HG03159 (cell line): ENCODE measurements around the gene PCBP1.
A peak's percentile ranks its signal among the peaks of the same experiment; 100 is the strongest.
"Not testable (repeated sequence)": the region's sequence is repeated elsewhere in the genome, so short reads cannot be mapped to it uniquely, and the experiment has no call there.

Source experiments
- ATAC-seq: cut with Tn5 transposase; IDR thresholded peaks from one replicate; pipeline ENCODE4 v1.9.1; 2021; ENCODE audit warnings: mild to moderate bottlenecking, moderate library complexity; ENCODE audit not compliant: unreplicated experiment

Gene PCBP1

GRCh38 chr2:70080610-70081200 lies 6.6 kb upstream of the PCBP1 start:
- ATAC-seq, result no peak

- no peak for ATAC-seq
Measured at GRCh38 chr2:70081221-70081620, 6.1 kb upstream of the PCBP1 start.

DNA sequence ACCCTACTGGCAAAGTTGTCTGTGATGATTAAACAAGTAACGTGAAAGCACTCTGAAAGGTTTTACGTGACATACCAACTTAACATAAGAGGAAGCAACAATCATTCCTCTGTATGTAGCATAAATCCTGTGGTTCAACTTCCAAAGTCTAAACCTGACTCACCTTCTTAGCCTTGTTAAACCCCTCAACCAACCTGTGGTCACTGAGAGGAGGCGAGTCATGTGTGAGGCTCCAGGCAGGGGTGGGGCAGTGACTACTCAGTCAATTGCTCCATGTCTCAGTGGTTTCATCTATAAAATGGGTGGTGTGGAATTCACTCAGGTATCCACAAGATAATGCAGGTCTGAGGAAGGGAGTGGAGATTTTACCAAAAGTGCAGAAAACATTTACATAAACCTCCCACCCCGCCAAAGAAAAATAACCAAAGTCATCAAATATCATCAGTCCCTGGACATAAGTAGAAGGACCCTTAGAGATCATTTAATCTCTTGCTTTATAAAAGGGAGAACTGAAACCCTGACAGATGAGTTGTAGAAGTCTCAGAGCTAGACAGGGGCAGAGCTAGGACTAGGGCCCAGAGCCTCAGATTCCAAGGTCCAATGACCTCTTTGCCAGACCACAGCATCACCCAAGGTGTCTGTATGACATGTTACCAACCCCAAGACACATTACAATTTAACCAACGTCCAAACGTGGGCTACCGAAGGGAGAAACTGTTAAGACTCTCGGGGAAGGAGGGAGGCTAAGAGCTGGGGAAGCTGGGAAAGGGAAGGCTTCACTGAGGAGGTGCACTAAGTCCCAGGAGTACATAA lies 3.7 kb upstream of the PCBP1 start:
- ATAC-seq, result peak; percentile 45

- ATAC-seq, result no peak
Measured at GRCh38 chr2:70084973-70085710, 2.1 kb upstream of the PCBP1 start.

- ATAC-seq, result no peak
Measured at GRCh38 chr2:70085711-70086277, 1.5 kb upstream of the PCBP1 start.

DNA sequence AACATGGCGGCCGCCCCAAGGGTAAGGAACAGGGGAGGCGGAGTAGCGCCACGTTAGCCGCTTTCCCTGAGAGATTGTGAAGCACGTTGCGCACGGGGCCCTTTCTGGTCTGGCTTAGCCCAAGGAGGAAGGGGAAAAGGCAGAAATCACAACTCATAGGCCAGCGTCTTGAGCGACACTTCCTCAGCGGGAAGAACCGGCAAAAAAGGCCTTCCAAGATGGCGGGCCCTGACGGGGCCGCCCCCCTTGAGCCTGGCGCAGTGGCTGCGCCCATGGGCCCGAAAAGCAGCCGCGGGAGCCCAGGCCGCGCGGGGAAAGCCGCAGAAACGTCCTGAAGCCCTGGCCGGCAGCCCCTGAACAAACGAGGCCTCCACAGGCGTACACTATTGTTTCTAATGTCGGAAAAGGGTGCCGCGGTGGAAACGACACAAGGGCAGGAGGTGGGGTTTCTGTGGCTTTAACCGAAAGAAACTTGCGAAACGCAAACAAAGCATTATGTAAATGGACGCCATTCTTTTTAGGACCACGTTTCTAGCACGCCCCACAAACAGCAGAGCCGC lies 919 bp upstream of the PCBP1 start:
- ATAC-seq, result peak; percentile 31

GRCh38 chr2:70087702-70088597 lies 673 bp downstream of the PCBP1 start:
- no peak for ATAC-seq

GRCh38 chr2:70088598-70089219 lies 1.4 kb downstream of the PCBP1 start:
- ATAC-seq, result no peak

GRCh38 chr2:70089220-70089982 lies 2.1 kb downstream of the PCBP1 start:
- ATAC-seq, result no peak

DNA sequence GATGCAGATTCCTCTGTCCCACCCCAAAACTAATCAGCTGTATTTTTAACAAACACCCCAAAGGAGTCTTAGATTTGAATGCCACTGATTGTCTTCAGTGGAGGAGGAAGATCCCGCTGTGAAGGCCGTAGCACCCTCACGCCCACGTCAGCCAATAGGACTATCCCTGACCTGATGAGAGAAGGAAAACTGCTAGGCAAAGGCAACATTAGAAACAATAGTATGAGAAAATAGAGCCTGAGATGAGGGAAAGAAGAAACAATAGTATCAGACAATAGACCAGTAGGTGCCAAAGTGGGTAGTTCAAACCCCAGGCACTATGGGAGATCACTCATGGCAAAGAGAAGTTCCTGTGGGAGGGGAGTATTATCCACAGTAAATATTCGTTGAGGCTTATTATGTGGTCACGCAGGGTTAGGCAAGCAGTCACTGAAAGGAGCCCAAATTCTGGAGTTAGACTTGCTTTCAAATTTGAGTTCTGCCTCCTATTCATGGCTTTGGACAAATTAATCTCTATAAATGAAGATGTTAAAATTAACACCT lies 2.8 kb downstream of the PCBP1 start:
- ATAC-seq, result no peak

DNA sequence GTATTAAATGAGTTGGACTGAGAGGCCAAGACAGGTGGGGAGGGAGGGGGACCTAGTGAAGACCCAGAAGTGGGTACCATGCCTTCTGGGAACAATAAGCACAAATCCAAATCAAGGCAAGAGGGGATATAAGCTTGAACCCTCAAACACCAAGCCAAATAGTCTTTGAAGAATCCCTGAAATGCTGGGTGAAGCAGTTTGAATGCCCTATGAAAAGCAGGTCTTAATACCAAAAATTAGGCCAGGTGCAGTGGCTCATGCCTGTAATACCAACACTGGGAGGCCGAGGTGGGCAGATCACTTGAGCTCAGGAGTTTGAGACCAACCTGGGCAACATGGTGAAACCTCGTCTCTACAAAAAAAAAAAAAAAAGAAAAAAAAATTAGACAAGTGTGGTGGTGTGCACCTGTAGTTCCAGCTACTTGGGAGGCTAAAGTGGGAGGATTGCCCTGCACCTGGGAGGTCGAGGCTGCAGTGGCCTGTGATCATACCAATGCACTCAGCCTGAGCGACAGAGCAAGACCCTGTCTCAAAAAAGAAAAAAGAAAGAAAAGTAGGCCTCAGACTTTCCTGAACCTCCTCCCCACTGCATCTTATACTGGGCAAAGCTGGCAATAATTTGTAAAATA lies 3.5 kb downstream of the PCBP1 start:
- no peak for ATAC-seq

DNA sequence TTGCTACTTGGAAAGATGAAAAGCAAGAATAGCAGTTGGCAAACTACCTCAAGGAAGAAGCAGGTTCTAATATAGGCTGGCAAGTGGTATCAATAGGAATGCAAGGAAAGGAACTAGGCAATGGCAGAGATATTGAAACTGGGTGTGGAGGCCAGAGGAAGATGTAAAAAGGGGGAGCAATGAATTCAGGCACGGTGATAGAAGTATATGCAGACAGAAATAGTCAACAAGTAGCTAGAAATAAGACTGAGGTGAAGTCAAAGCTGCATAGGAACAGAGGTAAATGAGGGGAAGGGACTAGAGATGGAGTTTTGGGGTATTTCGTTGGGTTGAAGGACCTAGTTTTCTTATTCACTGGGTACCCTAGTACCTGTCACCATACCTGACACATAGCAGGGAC lies 4.1 kb downstream of the PCBP1 start:
- ATAC-seq, result no peak

DNA sequence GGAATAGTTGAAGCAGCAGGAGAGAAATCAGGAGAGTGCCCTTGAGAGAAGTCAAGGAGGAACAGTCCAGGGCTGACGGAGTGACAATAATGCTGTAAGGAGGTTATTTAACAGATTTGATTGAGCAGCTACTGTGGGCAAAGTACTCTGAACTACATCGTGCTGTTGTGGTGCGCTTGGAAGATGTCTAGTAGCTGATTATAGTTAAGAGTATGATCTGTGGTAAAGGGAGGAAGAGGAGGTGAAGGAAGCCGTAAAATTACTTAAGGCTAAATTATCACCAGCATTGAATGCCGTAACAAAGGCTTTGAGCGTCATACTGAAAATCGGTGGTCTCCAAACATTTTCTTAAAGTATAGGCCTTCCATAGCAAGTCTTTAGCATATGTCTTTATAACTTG lies 4.5 kb downstream of the PCBP1 start:
- no peak for ATAC-seq

DNA sequence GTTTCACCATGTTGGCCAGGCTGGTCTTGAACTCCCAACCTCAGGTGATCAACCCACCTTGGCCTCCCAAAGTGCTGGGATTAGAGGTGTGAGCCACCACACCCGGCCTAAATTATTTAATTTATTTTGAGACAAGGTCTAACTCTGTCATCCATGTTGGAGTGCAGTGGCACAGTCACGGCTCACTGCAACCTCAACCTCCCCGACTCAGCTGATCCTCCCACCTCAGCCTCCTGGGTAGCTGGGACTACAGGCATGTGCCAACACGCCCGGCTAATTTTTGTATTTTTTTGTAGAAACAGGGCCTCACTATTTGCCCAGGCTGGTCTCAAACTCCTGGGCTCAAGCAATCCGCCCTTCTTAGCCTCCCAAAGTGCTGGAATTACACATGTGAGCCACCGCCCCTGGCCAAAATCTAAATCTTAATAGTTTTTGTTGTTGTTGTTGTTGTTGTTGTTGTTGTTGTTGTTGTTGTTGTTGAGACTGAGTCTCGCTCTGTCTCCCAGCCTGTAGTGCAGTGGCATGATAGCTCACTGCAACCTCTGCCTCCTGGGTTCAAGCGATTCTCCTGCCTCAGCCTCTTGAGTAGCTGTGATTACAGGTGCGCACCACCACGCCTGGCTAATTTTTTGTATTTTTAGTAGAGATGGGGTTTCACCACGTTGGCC lies 5.4 kb downstream of the PCBP1 start:
- ATAC-seq, result not testable (repeated sequence)

DNA sequence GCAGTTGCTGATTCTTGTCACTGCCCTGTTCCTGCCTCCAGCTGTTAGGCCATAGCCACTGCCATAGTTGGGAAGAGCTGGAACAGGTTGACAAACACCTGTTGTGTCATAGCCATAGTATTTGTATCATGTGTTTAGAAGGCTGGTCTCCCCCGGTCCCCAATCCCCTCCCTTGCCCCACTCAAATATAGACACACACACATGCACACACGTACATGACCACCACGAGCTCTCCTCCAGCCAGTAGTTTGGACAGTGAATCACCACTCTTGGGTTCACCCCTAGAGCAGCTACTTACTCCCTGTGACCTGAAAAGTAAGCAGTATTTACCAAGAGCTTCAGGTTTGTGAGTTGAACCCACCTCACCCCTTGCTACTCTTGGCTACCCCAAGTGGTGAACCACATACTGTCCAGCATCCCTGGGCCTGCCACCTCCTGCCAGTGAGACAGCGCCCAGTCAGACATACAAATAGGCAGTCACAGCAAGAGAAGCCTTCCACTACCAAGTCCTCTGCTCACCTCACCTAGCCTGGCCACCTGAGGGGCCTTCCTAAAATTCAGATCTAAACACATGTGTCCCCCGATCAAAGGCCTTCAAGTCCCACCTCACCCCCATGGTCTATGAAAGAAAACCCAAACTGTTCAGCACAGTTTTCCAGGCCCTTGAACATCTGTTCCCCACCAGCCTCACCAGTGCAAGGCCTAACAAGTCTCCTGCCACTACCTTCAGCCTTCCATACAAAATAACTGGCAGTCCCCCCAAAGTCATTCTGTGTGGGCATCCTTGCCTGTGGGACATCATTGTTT lies 7.1 kb downstream of the PCBP1 start:
- no peak for ATAC-seq

DNA sequence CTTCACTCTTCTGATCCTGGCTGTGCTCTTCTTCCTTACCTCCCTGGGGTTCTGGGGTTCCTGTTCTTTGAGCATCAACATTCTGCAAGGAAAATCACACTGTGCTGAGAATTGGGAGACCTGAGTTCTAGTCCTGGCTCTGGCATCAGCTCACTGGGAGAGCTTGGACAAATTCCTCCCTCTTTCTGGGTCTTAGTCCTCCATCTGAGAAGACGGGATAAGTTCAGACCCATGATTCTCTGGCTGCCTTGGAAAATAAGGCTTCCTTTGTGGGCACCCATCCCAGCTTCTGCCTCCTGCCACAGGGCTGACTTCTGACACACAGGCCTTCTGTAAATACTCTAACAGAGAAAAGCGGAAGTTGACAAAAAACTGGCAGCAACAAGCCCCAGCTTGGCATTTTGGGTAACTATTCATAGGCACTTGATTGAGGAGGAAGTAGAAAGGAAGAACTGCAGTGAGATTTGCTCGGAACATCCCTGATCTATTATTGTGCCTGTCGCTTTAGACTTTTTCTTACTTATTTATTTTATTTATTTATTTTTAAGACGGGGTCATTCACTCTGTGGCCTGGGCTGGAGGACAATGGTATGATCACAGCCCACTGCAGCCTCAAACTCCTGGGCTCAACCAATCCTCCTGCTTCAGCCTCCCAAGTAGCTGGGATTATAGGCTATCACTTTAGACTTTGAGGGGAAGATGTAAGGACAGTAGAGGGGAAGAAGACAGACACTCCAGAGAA lies 7.9 kb downstream of the PCBP1 start:
- ATAC-seq, result peak; percentile 73
